GM15510 (cell line): ENCODE results near the gene ZNF213.

ENCODE experiments used
- POLR2A ChIP-seq: IDR thresholded peaks from 3 replicates; pipeline ENCODE4 v1.6.1; 2011; ENCODE audit warnings: borderline replicate concordance; ENCODE audit not compliant: insufficient read length; ENCODE audit errors: extremely low read depth

ZNF213 gene

DNA sequence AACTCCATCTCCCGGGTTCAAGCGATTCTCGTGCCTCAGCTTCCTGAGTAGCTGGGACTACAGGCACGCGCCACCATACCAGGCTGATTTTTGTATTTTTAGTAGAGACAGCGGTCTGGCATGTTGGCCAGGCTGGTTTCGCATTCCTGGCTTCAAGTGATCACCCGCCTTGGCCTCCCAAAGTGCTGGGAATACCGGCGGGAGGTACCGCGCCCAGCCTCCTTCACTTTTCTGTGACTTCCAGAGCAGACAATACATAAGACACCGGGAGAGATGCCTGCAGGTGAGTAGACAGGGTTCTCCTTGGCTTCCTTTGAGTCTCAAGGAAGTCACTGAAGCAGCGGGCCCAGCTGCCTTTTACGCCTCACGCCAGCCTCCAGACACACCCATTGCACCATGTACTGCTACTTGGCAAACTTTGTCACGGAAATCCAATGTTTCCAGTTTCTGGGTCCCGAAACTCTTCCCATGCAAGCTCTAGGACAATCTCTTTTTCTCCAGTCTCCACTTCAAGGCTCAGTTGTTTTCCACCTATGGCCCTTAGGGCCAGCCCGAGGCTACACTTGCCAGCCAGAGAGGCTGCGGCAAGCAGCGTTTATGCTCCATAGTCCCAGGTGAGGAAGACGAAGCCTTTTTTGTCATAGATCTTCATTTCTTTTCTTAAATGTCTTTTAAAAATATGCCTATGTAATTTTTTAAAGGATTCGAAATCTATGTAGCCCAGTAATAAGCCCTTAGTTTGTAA, 52.3 kb downstream of the ZNF213 start:
- no peak for TF ChIP-seq POLR2A

DNA sequence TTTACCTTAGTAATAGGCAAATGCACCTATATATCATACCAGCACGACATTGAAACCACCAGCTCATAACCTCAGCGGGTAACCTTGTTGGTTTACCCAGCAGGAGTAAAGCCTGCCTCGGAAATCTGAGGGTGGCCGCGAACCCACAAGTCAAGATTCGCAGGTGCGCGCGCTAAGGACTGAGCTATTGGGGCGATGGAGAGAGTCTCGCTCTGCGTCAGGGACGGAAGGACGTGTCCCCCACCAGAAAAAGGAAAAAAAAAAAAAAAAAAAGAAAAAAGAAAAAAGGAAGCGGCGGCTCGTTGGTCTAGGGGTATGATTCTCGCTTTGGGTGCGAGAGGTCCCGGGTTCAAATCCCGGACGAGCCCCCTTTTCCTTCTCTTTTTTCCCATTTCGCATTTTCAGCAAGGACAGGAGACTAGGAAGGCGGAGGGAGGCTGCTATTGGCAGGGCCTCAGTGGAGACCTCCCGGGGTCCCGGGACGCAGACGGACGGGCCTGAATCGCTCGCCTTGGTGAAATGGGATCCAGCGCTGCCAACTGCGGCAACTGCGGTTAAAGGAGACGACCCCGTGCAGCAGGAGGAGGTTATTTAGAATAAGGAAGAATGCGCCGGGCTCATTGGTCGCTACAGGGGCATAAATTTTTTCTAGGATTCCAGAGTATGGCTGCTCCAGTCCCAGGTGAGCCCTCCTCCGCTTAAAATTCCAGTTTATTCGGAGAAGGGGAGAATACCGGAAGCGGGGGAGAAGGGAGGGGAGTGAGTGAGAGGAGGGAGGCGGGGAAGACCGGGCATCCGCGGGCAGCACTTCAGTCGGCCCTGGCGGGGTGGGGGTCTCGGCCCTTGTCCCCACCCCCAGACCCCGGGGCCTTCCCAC, 53.2 kb downstream of the ZNF213 start, which contains the start of gene OR1F1:
OR1F1 (plus strand) TSS at position 407 of the 877 bp plus-strand sequence.
- TF ChIP-seq POLR2A: no peak

- no peak for TF ChIP-seq POLR2A
Observed at GRCh38 chr16:3188675-3188924, 53.8 kb downstream of the ZNF213 start.

DNA sequence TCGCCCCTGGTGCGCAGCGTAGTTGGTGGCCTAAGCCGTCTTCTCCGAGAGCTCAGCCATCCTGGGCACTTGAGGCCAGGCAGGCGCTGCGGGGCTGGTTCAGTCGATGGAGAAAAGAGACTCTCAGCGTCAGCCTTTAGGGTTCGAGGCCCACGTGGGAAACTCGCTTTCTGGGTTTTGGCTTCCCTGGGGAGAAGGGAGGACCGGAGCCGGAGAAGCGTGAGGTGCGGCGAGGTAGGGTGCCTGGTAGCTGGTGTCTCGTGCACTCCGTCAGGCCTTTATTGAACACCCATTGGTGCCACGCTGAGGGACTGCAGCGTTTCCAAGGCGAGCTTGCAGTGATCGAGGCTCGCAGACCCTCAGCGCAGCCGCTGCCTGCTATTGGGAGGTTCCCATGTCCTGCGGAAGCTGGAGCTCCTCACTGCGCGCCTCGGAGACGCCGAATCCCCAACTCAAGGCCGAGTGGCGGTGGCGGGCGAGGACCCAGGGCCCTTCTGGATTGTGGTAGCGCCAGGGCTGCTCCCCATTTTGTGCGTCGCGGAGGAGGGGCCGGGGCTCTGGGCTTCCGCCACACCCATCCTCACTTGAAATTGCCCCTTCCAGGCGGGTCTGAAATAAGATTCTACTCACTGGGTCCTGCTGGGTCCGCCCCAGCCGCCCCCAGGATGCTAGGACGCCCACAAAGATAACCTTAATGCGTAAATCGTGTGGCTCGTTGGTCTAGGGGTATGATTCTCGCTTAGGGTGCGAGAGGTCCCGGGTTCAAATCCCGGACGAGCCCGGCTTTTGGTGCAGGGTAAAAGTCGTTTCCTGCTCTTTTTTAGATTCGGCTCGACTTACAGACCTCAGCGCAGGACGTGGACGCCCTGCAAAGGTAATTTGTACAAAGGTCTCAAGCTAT, 54.3 kb downstream of the ZNF213 start:
- no peak for TF ChIP-seq POLR2A

DNA sequence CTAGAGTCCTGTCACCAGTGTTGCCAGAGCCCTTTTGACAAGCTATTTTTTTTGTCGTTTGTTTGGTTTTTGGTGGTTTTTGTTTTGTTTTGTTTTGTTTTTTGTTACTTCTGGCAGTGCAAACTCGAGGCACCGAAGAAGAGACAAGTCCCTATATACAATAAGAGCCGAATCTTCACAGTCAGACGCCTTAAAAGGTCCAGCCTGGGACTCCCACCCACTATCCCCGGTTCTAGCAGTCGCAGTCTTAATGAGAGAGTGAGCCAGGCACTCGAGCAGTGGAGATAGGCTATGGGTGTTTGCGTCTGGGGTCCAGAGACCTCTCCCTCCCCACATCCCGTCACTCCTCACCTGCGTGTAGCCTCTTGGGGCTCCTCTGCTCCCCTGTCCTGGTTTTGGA, 55.0 kb downstream of the ZNF213 start:
- no peak for TF ChIP-seq POLR2A

GRCh38 chr16:3190949-3191353, 56.1 kb downstream of the ZNF213 start:
- no peak for TF ChIP-seq POLR2A
